Fibroblast of the aortic adventitia (primary cell): ENCODE measurements around the gene PPTC7. TPM values are rescaled to one million over a fixed set of nuclear protein-coding genes. Genes with fewer than 3 reads are reported as not detected.

ENCODE experiments used
- DNase-seq: peaks from one replicate; pipeline ENCODE4 v3.0.0-alpha.2; 2010; ENCODE audit warnings: low read depth
- H3K4me3 ChIP-seq: 2 replicates; pipeline ENCODE4 v1.5.1; 2011; ENCODE audit warnings: low read depth, mild to moderate bottlenecking, control low read depth, low read length, moderate library complexity
- total RNA-seq: library from RNA; depleted of rRNA; stranded (reverse); fragments of >200 nt; gene quantifications from 2 replicates; pipeline ENCODE4 v1.2.3, GENCODE V29; 2012; ENCODE audit warnings: low replicate concordance
- TF ChIP-seq, protein P1 (sequence below): IDR thresholded peaks from 2 replicates; pipeline ENCODE4 v1.5.1; 2011; ENCODE audit warnings: mild to moderate bottlenecking, low read length, control low read depth, inconsistent platforms; ENCODE audit not compliant: insufficient read depth

Gene PPTC7
- total RNA-seq, 1 donor = 11.9 TPM

DNA sequence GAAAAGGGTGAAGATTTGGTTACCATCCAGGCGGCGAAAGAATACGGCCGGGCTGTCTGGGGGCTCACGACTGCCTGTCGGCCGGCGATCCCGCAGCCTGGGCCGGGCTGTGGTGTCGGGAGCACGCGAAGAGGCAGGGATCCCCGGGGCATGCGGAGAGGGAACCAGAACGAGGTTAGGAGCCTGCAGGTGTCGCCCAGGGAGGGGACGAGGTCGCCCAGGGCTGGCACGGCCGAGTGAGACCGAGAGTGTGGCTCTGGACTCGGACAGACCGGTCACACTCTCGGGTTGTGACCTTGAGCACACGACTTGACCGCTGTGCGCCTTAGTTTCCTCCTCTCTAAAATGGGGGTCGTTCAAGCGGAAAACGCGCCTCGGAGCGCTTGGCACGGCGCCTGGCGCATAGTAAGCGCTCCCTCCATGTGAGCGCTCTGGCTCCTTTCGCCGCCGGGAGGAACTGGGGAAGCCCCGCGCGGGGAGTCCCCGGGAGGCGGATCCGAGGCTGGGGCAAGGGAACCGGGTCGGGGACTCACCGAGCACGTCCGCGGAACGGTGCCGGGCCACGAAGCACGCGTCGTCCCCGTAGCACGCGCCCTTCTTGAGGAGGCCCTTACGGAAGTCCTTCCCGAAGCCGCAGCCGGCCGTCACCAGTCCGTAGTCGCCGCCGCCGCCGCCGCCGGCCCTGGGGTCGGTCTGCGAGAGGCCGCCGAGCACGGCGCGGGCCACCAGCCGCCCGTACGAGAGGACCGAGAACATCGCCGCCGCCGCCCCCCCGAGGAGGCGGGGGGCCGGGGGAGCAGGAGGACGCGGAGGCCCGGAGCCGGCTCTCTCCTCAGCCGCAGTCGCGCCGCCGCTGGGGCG lies 612 bp downstream of the PPTC7 start:
- no peak for DNase-seq
- H3K4me3 ChIP-seq = peak overlapping the region; percentile 94
- TF ChIP-seq, protein P1, sequence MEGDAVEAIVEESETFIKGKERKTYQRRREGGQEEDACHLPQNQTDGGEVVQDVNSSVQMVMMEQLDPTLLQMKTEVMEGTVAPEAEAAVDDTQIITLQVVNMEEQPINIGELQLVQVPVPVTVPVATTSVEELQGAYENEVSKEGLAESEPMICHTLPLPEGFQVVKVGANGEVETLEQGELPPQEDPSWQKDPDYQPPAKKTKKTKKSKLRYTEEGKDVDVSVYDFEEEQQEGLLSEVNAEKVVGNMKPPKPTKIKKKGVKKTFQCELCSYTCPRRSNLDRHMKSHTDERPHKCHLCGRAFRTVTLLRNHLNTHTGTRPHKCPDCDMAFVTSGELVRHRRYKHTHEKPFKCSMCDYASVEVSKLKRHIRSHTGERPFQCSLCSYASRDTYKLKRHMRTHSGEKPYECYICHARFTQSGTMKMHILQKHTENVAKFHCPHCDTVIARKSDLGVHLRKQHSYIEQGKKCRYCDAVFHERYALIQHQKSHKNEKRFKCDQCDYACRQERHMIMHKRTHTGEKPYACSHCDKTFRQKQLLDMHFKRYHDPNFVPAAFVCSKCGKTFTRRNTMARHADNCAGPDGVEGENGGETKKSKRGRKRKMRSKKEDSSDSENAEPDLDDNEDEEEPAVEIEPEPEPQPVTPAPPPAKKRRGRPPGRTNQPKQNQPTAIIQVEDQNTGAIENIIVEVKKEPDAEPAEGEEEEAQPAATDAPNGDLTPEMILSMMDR = no peak

DNA sequence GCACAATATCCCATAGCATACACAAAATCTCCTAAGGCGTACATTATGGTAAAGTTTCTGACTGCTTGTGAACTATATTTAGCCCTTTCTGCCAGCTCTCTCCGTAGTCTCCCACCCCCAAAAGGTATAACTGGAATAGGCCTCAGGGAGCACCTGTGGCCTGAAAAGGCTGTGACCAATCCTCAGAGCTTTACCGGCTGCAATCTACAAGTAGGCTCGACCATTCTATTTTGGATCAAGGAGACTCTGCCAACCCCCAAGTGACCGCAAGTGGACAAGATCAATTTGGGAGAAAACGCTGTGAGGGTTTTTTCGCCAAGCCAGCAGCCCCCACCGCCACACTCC lies 1.2 kb downstream of the PPTC7 start:
- TF ChIP-seq, protein P1 = no peak
- H3K4me3 ChIP-seq = peak overlapping the region; percentile 94
- DNase-seq = no peak

DNA sequence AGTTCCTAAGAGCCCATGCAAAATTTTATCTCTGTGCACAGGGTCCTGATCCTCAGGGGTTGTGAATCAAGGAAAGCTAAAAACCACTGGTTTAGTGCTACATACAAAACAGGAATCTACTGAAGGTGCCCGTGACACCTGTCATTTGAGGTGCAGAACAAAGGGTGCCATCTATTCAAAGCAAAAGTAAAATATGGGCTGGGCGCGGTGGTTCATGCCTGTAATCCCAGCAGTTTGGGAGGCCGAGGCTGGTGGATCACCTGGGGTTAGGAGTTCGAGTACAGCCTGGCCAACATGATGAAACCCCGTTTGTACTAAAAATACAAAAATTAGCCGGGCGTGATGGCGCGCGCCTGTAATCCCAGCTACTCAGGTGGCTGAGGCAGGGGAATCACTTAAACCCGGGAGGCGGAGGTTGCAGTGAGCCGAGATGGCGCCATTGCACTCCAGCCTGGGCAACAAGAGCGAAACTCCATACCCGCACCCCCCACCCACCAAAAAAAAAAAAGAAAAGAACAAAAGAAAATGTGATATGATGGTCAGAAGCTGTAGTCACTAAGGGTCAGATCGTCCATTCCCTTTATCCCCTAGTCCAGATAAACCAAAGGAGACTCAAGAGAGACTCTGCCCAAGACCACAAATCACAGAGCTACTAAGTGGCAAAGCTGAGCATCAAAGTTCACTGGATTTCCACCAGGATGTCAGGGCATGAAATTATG lies 3.4 kb downstream of the PPTC7 start:
- TF ChIP-seq, protein P1 = no peak
- no peak for DNase-seq
- H3K4me3 ChIP-seq = no peak overlapping the region

DNA sequence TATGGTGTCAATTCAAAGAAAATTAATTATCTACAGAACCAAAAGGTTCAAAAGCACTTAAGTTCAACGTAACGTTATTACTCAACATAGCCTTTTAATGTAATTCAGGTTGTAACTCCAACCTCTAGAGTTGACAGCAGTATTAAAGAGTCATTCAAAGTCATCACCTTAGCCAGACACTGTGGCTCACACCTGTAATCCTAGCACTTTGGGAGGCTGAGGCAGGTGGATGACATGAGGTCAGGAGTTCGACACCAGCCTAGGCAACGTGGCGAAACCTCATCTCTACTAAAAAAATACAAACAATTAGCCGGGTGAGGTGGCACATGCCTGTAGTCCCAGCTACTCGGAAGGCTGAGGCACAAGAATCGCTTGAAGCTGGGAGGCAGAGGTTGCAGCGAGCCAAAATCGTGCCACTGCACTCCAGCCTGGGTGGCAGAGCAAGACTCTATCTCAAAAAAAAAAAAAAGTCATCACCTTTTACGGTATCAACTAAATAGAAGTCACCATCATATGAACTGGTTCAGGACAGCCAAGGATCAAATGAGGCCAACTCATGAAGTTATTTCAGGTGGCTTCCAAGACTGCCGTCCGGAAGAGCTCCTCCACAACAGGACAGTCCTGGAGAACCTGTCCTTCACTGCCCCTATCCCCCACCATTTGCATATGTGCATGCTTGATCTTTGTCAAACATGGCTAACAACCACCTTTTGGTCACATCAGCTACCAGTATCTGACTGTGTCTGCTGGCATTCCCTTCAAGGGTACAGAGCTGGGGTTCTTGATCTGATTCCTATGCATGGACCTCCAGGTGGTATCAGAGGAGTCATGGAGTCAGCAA lies 4.2 kb downstream of the PPTC7 start:
- peak overlapping the region; percentile 23 for H3K4me3 ChIP-seq
- TF ChIP-seq, protein P1 = no peak
- DNase-seq = no peak

DNA sequence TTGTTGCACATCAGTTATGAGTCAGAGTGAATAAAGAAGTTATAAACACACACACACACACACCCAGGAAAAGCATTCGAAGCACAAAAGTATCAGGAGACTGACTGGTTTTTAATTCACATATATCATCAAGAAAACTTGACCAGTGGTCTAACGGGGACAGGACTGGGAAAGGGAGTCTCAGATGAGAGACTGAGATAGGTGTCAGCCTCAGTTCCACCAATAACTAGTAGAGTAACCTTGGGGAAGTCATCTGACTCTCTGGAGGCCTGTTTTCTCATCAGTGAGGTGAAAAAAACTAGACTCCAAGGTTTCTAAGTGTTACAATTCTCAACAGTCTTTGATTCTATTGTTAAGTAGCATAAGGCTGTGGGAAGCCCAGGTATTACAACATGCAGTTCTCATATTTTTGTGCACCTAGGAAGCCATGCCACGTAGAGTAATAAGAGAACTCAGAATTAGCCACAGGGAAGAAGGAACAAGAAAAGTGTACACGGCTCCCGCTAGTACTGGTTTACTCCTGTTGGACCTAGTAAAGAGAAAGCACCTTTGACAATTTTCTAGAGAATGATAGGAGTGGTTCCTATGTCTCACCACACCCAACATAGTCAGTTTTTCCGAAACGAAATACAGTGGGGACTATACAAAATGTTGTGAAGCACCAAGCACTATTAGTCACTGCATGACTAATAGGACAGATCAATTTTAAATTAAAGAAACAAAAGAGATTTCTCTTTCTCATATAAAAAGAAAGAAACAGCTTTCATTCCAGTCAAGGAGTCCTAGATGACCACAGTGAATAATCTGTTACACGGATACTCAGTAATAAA lies 5.0 kb downstream of the PPTC7 start:
- TF ChIP-seq, protein P1 = no peak
- peak overlapping the region; percentile 23 for H3K4me3 ChIP-seq
- DNase-seq = peak; percentile 89

DNA sequence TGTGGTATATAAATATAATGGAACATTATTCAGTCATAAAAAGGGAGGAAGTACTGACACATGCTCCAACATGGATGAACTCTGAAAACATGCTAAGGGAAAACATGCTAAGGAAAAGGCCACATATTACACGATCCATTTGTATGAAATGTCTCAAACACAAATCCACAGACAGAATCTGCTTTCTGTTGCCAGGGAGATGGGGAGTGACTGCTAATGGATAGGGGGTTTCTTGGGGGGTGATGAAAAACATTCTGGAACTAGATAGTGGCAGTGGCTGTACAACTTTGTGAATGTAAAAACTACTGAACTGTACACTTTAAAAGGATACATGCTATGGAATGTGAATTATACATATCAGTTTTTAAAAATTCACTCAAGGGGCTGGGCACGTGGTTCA lies 6.6 kb downstream of the PPTC7 start:
- no peak overlapping the region for H3K4me3 ChIP-seq
- DNase-seq = no peak
- TF ChIP-seq, protein P1 = no peak
